ENCODE data around the gene OPRL1.

The OPRL1 gene

GRCh38 chr20:64069614-64070243 lies 10.2 kb upstream of the OPRL1 start (continued):
- TF ChIP-seq ZNF645 (tag by site-specific recombination; IDR thresholded peaks at IDR 0.05) (no peak), ZNF521 (tag by site-specific recombination; IDR thresholded peaks at IDR 0.05) (no peak)

- Histone ChIP-seq H3K27ac (ENCODE audit: extremely low read depth, low read depth, low read length) (no peak overlapping the region), H3K9me3 (ENCODE audit: control insufficient read depth, insufficient read depth, low read depth, low read length) (no peaks in the 10 kb centered on the region), H3K4me3 (ENCODE audit: low read depth, low read length) (no peak overlapping the region), H3K36me3 (ENCODE audit: control insufficient read depth in 2 of 2, insufficient read depth in 1 of 2, low read length in 2 of 2) (peaks cover 0 to 22% of the 10 kb centered on the region in 2 experiments; a peak in 1 of 3 replicates), H3K4me1 (ENCODE audit: control insufficient read depth, insufficient read depth, low read length) (no peaks in the 10 kb centered on the region)
- ChIA-PET CTCF (interaction anchor here (0.6 to 1.7 kb wide), 7 partner anchors 8 to 380 kb away, joined by 3 to 5 read pairs (median 3); partner anchors contain the start of gene OPRL1), POLR2A (interaction anchor here (0.5 kb wide), 1 partner anchor 27 kb away, joined by 3 read pairs; no protein-coding TSS in a partner anchor)
- peak; percentile 41; the same call in 1 of the 2 replicates for TF ChIP-seq ZNF692 (tag by site-specific recombination; IDR thresholded peaks at IDR 0.05)
- TF ChIP-seq ZNF280C (tag by site-specific recombination; IDR thresholded peaks at IDR 0.05), result no peak
- peak; percentile 68 for TF ChIP-seq SCRT2 (tag by site-specific recombination; IDR thresholded peaks at IDR 0.05)
- no peak for TF ChIP-seq ZNF354C (tag by site-specific recombination; IDR thresholded peaks at IDR 0.05; ENCODE audit: borderline replicate concordance, low read depth)
- TF ChIP-seq ZBTB44 (tag by site-specific recombination; IDR thresholded peaks at IDR 0.05), result no peak
- 0 out of 2 replicates have a peak, but pooled peaks have one; percentile 15 for TF ChIP-seq ZFP69B (tag by site-specific recombination; IDR thresholded peaks at IDR 0.05)
- no peak for TF ChIP-seq ZBTB6 (tag by site-specific recombination; IDR thresholded peaks at IDR 0.05)
- TF ChIP-seq ZNF600 (tag by site-specific recombination; IDR thresholded peaks at IDR 0.05), result peak; percentile 44; the same call in 1 of the 2 replicates
- no peak for TF ChIP-seq IKZF3 (tag by site-specific recombination; IDR thresholded peaks at IDR 0.05)
- no peak for TF ChIP-seq ZNF211 (tag by site-specific recombination; IDR thresholded peaks at IDR 0.05; ENCODE audit: low read depth)
Measured at GRCh38 chr20:64070244-64070993, 9.5 kb upstream of the OPRL1 start.

Data from HEK293 (cell line).